OCI-LY1 (cell line): Measurements from ENCODE around the gene TCF4.

Experiments used
- H2AFZ ChIP-seq: fragments of 200-600 bp; sonication (generic), shearing (Covaris generic); 2 replicates; pipeline ENCODE4 v1.6.0; 2014; ENCODE audit warnings: antibody characterized with exemption, mild to moderate bottlenecking, low read length
- H3F3A ChIP-seq: fragments of 200-600 bp; sonication (generic), shearing (Covaris generic); 2 replicates; pipeline ENCODE4 v1.6.0; 2014; ENCODE audit warnings: mild to moderate bottlenecking, antibody characterized with exemption, low read length, moderate library complexity; ENCODE audit not compliant: insufficient read depth
- H3K27ac ChIP-seq: fragments of 200-600 bp; sonication (generic); 2 replicates; pipeline ENCODE4 v1.5.1; 2014; ENCODE audit warnings: low read length, mixed run types, mild to moderate bottlenecking, low read depth; ENCODE audit not compliant: poor library complexity, severe bottlenecking
- H3K27me3 ChIP-seq: fragments of 200-600 bp; sonication (generic); 2 replicates; pipeline ENCODE4 v1.6.0; 2014; ENCODE audit warnings: antibody characterized with exemption, mild to moderate bottlenecking, low read length, moderate library complexity; ENCODE audit not compliant: insufficient read depth
- H3K36me3 ChIP-seq: fragments of 200-600 bp; sonication (generic); 2 replicates; pipeline ENCODE4 v1.6.1; 2014; ENCODE audit warnings: mild to moderate bottlenecking, antibody characterized with exemption, low read length, moderate library complexity, mixed read lengths; ENCODE audit not compliant: insufficient read depth
- H3K4me1 ChIP-seq: fragments of 200-600 bp; sonication (generic); 2 replicates; pipeline ENCODE4 v1.5.1; 2014; ENCODE audit warnings: mild to moderate bottlenecking, low read length, moderate library complexity; ENCODE audit not compliant: insufficient read depth, severe bottlenecking
- H3K4me2 ChIP-seq: fragments of 200-600 bp; sonication (generic), shearing (Covaris generic); 2 replicates; pipeline ENCODE4 v1.6.1; 2014; ENCODE audit warnings: low read length
- H3K4me3 ChIP-seq: fragments of 200-600 bp; sonication (generic); 2 replicates; pipeline ENCODE4 v1.5.1; 2014; ENCODE audit warnings: low read length, low read depth, mild to moderate bottlenecking, mixed read lengths; ENCODE audit not compliant: poor library complexity, severe bottlenecking
- H3K79me2 ChIP-seq: fragments of 200-600 bp; shearing (Covaris generic); 2 replicates; pipeline ENCODE4 v1.6.1; 2016; ENCODE audit warnings: mixed run types, low read length, mixed read lengths; ENCODE audit not compliant: insufficient read depth
- H3K9ac ChIP-seq: fragments of 200-600 bp; sonication (generic), shearing (Covaris generic); 2 replicates; pipeline ENCODE4 v1.6.1; 2014; ENCODE audit warnings: mild to moderate bottlenecking, low read length, mixed read lengths
- H3K9me2 ChIP-seq: fragments of 200-600 bp; sonication (generic), shearing (Covaris generic); 2 replicates; pipeline ENCODE4 v1.6.1; 2014; ENCODE audit warnings: low read depth, mild to moderate bottlenecking, low read length, mixed read lengths
- H3K9me3 ChIP-seq: fragments of 200-600 bp; shearing (Covaris generic); 2 replicates; pipeline ENCODE4 v1.6.1; 2014; ENCODE audit warnings: low read length, mixed read lengths
- H4K20me1 ChIP-seq: fragments of 200-600 bp; sonication (generic), shearing (Covaris generic); 2 replicates; pipeline ENCODE4 v1.6.0; 2016; ENCODE audit warnings: mild to moderate bottlenecking, low read length; ENCODE audit not compliant: insufficient read depth
- CTCF ChIP-seq: fragments of 200-600 bp; sonication (generic), shearing (Covaris generic); IDR thresholded peaks from 2 replicates; pipeline ENCODE4 v1.5.1; 2017; ENCODE audit warnings: mild to moderate bottlenecking, antibody characterized with exemption, low read length, moderate library complexity, mixed read lengths
- EZH2 ChIP-seq: fragments of 200-600 bp; sonication (generic), shearing (Covaris generic); IDR thresholded peaks from 2 replicates; pipeline ENCODE4 v1.8.0; 2017; ENCODE audit warnings: borderline replicate concordance, mixed run types, mild to moderate bottlenecking, antibody characterized with exemption, low read length, moderate library complexity, mixed read lengths

TCF4 gene

GRCh38 chr18:55266981-55267380 lies 321.0 kb downstream of the TCF4 start:
- Histone ChIP-seq H3K4me1 (peaks cover 33% of the 10 kb centered on the region), H2AFZ (no peak overlapping the region), H3K4me3 (no peak overlapping the region), H3K9me3 (no peaks in the 10 kb centered on the region), H3K27ac (no peak overlapping the region), H3K79me2 (no peaks in the 10 kb centered on the region), H3K9me2 (no peaks in the 10 kb centered on the region), H3K9ac (no peak overlapping the region), H4K20me1 (no peaks in the 10 kb centered on the region), H3F3A (0 out of 2 replicates have a peak, but pooled peaks cover 3% of the 10 kb centered on the region), H3K36me3 (peaks cover 93% of the 10 kb centered on the region), H3K27me3 (no peaks in the 10 kb centered on the region), H3K4me2 (no peak overlapping the region)
- TF ChIP-seq EZH2 (no peak), CTCF (no peak)

GRCh38 chr18:55265984-55266383 lies 322.0 kb downstream of the TCF4 start:
- Histone ChIP-seq H2AFZ (no peak overlapping the region), H3K9ac (no peak overlapping the region), H3F3A (0 out of 2 replicates have a peak, but pooled peaks cover 3% of the 10 kb centered on the region), H3K27me3 (no peaks in the 10 kb centered on the region), H3K4me2 (no peak overlapping the region), H3K9me2 (no peaks in the 10 kb centered on the region), H4K20me1 (no peaks in the 10 kb centered on the region), H3K36me3 (peaks cover 94% of the 10 kb centered on the region), H3K9me3 (no peaks in the 10 kb centered on the region), H3K4me3 (no peak overlapping the region), H3K4me1 (peaks cover 33% of the 10 kb centered on the region), H3K79me2 (no peaks in the 10 kb centered on the region), H3K27ac (no peak overlapping the region)
- no peak for TF ChIP-seq CTCF
- no peak for TF ChIP-seq EZH2

- no peak overlapping the region for H3K4me3 ChIP-seq
- H2AFZ ChIP-seq, result no peak overlapping the region
- H4K20me1 ChIP-seq, result no peaks in the 10 kb centered on the region
- no peaks in the 10 kb centered on the region for H3K9me2 ChIP-seq
- peaks cover 95% of the 10 kb centered on the region for H3K36me3 ChIP-seq
- no peak overlapping the region for H3K27ac ChIP-seq
- 0 out of 2 replicates have a peak, but pooled peaks cover 3% of the 10 kb centered on the region for H3F3A ChIP-seq
- no peaks in the 10 kb centered on the region for H3K27me3 ChIP-seq
- H3K9ac ChIP-seq, result no peak overlapping the region
- no peaks in the 10 kb centered on the region for H3K9me3 ChIP-seq
- TF ChIP-seq EZH2 (no peak), CTCF (no peak)
- H3K4me1 ChIP-seq, result peaks cover 26% of the 10 kb centered on the region
- no peak overlapping the region for H3K4me2 ChIP-seq
- no peaks in the 10 kb centered on the region for H3K79me2 ChIP-seq
Measured at GRCh38 chr18:55265130-55265675, 322.8 kb downstream of the TCF4 start.
